Left lobe of liver (tissue), 2 donors: ENCODE results near the gene PXN. TPM values are rescaled to one million over a fixed set of nuclear protein-coding genes. Genes with fewer than 3 reads are reported as not detected.
"Not testable (repeated sequence)": the region's sequence is repeated elsewhere in the genome, so short reads cannot be mapped to it uniquely, and the experiment has no call there.

Source experiments
- ATAC-seq: fragments of 200-7000 bp; cut with Tn5 transposase; one replicate; pipeline ENCODE4 v1.9.1; 2020; ENCODE audit warnings: mild to moderate bottlenecking, moderate library complexity
- DNase-seq: peaks from one replicate; pipeline ENCODE4 v3.0.0-alpha.2; 2020; ENCODE audit warnings: low spot score
- total RNA-seq: library from RNA; stranded (reverse); gene quantifications from one replicate; pipeline ENCODE4 v1.2.1, GENCODE V29; 2021
- donor health status: DM: no; HTN: no; CAD: no; lungs with moderate emphysema.
- donor health status: DM: no; HTN: yes; CAD: no.

The PXN gene
- total RNA-seq, 1 donor from 2014 or later = 24.0 TPM

GRCh38 chr12:120211904-120212283 is 53.6 kb downstream of the PXN start:
- ATAC-seq = no peak

GRCh38 chr12:120211243-120211903 is 54.2 kb downstream of the PXN start:
- ATAC-seq (no peak), DNase-seq (no peak)

More at GRCh38 chr12:120211904-120212283, 53.6 kb downstream of the PXN start:
- DNase-seq = no peak

GRCh38 chr12:120209851-120210250 is 55.7 kb downstream of the PXN start:
- no peak for ATAC-seq
- no peak for DNase-seq

- peak; percentile 75 for DNase-seq
- peak; percentile 73 for ATAC-seq
These were observed 58.3 kb downstream of the PXN start for GRCh38 chr12:120207227-120207626.

GRCh38 chr12:120206781-120207180 is 58.7 kb downstream of the PXN start:
- not testable (repeated sequence) for DNase-seq, ATAC-seq

GRCh38 chr12:120206228-120206627 is 59.3 kb downstream of the PXN start:
- no peak for DNase-seq
- ATAC-seq = no peak

GRCh38 chr12:120204171-120204570 is 61.4 kb downstream of the PXN start:
- no peak for DNase-seq
- no peak for ATAC-seq

- ATAC-seq (no peak), DNase-seq (no peak)
These were observed 65.1 kb downstream of the PXN start for GRCh38 chr12:120200364-120200800.

- ATAC-seq (no peak), DNase-seq (no peak)
These were observed 65.8 kb downstream of the PXN start for GRCh38 chr12:120199595-120200306.

GRCh38 chr12:120199025-120199424 is 66.5 kb downstream of the PXN start:
- ATAC-seq (no peak), DNase-seq (no peak)

GRCh38 chr12:120197542-120197887 is 68.0 kb downstream of the PXN start:
- DNase-seq (no peak), ATAC-seq (no peak)

- not testable (repeated sequence) for DNase-seq, ATAC-seq
These were observed 68.6 kb downstream of the PXN start for GRCh38 chr12:120196817-120197541.

GRCh38 chr12:120196363-120196762 is 69.2 kb downstream of the PXN start:
- no peak for ATAC-seq

GRCh38 chr12:120194534-120195395 is 70.8 kb downstream of the PXN start, which contains the start of gene GCN1:
Gene GCN1 (minus strand): TSS chr12:120194715. CDS start chr12:120194697, 18 bp downstream.
- DNase-seq (peak; percentile 91), ATAC-seq (peak; percentile 96)

More at GRCh38 chr12:120196363-120196762, 69.2 kb downstream of the PXN start:
- DNase-seq = no peak

GRCh38 chr12:120194226-120194533 is 71.3 kb downstream of the PXN start:
- no peak for DNase-seq
- peak; percentile 47 for ATAC-seq

GRCh38 chr12:120193286-120193685 is 72.2 kb downstream of the PXN start:
- not testable (repeated sequence) for DNase-seq, ATAC-seq

GRCh38 chr12:120190985-120191480 is 74.5 kb downstream of the PXN start:
- ATAC-seq = no peak

GRCh38 chr12:120190386-120190785 is 75.1 kb downstream of the PXN start:
- DNase-seq (no peak), ATAC-seq (no peak)

More at GRCh38 chr12:120190985-120191480, 74.5 kb downstream of the PXN start:
- no peak for DNase-seq

- no peak for DNase-seq
- ATAC-seq = no peak
These were observed 78.9 kb downstream of the PXN start for GRCh38 chr12:120186654-120187053.

GRCh38 chr12:120183211-120183631 is 82.3 kb downstream of the PXN start:
- no peak for ATAC-seq

More at GRCh38 chr12:120183211-120183631, 82.3 kb downstream of the PXN start:
- no peak for DNase-seq
